ENCODE data around the gene BPNT1.
"Not testable (repeated sequence)": the region's sequence is repeated elsewhere in the genome, so short reads cannot be mapped to it uniquely, and the experiment has no call there.

Gene BPNT1

DNA sequence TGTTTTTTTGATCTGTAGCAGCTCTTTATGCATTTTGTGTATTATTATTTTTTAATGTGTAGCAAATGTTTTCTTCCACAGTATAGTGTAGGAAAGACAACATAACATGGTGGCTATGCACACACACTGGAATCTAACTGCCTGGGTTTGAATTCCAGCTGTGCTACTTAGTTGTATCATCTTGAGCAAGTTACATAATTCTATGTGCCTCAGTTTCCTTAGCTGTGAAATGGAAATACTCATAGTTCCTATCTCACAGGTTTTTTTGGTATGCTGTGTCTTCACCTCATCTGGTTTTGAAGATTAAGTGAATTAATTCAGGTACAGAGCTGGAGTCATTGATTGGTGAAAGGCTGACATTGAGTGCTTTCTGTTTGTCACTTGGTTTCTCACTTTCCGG is 3.1 kb upstream of the BPNT1 start:
- Mint-ChIP-seq H3K9me3 (no peaks in the 10 kb centered on the region), H3K4me3 (peak overlapping the region; percentile 44 to 74 (median 53)), H3K36me3 (ENCODE audit: low read depth) (peaks cover 18% of the 10 kb centered on the region), H3K4me1 (peaks cover 14% of the 10 kb centered on the region), H3K27me3 (ENCODE audit: low read depth) (no peaks in the 10 kb centered on the region), H3K27ac (no peak overlapping the region)
- TF ChIP-seq, protein P1, sequence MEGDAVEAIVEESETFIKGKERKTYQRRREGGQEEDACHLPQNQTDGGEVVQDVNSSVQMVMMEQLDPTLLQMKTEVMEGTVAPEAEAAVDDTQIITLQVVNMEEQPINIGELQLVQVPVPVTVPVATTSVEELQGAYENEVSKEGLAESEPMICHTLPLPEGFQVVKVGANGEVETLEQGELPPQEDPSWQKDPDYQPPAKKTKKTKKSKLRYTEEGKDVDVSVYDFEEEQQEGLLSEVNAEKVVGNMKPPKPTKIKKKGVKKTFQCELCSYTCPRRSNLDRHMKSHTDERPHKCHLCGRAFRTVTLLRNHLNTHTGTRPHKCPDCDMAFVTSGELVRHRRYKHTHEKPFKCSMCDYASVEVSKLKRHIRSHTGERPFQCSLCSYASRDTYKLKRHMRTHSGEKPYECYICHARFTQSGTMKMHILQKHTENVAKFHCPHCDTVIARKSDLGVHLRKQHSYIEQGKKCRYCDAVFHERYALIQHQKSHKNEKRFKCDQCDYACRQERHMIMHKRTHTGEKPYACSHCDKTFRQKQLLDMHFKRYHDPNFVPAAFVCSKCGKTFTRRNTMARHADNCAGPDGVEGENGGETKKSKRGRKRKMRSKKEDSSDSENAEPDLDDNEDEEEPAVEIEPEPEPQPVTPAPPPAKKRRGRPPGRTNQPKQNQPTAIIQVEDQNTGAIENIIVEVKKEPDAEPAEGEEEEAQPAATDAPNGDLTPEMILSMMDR (IDR thresholded peaks at IDR 0.05; ENCODE audit: unreplicated experiment in 3 of 3) = no peak

DNA sequence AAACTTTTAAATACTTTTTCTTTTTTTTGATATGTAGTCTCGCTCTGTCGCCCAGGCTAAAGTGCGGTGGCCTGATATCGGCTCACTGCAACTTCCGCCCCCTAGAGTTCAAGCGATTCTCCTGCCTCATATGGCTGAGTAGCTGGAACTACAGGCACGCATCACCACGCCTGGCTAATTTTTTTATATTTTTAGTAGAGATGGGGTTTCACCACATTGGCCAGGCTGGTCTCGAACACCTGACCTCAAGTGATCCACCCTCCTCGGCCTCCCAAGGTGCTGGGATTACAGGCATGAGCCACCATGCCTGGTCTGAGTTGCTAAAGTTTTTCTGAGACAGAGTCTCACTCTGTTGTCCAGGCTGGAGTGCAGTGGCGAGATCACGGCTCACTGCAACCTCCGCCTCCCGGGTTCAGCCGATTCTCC is 3.3 kb downstream of the BPNT1 start:
- H3K4me1 Mint-ChIP-seq; H3K9me3 Mint-ChIP-seq; H3K27ac Mint-ChIP-seq; H3K27me3 Mint-ChIP-seq (ENCODE audit: low read depth): not testable (repeated sequence)
- Mint-ChIP-seq H3K36me3 (ENCODE audit: low read depth) (peaks cover 29% of the 10 kb centered on the region), H3K4me3 (peak overlapping the region in 1 of 3 experiments; percentile 59)

DNA sequence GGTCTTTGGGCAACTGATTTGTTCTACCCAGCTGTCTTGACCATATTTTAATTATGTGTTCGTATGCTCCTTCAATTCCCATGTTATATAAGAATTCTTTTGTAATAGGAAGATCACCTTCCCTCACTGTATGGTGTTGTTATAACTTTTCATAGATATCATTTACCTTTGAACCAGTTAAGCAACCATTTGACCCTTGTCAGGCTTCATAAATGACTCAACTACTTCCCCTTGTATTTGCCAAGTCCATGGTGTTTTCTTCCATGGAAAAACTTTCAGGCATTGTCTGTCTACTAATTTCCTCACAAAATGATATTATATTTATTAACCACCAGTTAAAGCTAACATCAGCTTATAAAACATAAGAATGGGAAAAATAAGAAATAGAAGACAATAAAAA is 5.1 kb downstream of the BPNT1 start:
- Mint-ChIP-seq H3K27me3 (ENCODE audit: low read depth) (no peaks in the 10 kb centered on the region), H3K4me1 (peaks cover 1% of the 10 kb centered on the region), H3K9me3 (no peaks in the 10 kb centered on the region), H3K36me3 (ENCODE audit: low read depth) (peaks cover 43% of the 10 kb centered on the region), H3K4me3 (no peak overlapping the region), H3K27ac (no peak overlapping the region)
- TF ChIP-seq, protein P1 (IDR thresholded peaks at IDR 0.05; ENCODE audit: unreplicated experiment in 3 of 3) = no peak

DNA sequence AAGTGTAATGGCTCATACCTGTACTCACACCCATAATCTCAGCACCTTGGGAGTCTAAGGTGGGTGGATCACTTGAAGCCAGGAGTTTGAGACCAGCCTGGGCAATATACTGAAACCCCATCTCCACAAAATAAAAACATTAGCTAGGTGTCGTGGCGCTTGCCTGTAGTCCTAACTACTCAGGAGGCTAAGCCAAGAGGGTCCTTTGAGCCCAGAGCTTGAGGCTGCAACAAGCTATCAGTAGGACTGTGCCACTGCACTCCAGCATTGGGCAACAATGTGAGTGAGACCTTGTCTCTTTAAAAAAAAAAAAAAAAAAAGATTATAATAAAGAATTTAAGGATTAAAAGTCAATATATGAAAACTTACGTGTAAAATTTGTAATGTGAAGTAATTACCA is 11.7 kb downstream of the BPNT1 start:
- H3K4me3 Mint-ChIP-seq = no peak overlapping the region
- no peak overlapping the region for H3K27ac Mint-ChIP-seq
- H3K27me3 Mint-ChIP-seq (ENCODE audit: low read depth) = no peaks in the 10 kb centered on the region
- H3K36me3 Mint-ChIP-seq (ENCODE audit: low read depth) = peaks cover 52% of the 10 kb centered on the region
- TF ChIP-seq, protein P1 (IDR thresholded peaks at IDR 0.05; ENCODE audit: unreplicated experiment in 3 of 3) = no peak
- H3K4me1 Mint-ChIP-seq = no peaks in the 10 kb centered on the region
- no peaks in the 10 kb centered on the region for H3K9me3 Mint-ChIP-seq

DNA sequence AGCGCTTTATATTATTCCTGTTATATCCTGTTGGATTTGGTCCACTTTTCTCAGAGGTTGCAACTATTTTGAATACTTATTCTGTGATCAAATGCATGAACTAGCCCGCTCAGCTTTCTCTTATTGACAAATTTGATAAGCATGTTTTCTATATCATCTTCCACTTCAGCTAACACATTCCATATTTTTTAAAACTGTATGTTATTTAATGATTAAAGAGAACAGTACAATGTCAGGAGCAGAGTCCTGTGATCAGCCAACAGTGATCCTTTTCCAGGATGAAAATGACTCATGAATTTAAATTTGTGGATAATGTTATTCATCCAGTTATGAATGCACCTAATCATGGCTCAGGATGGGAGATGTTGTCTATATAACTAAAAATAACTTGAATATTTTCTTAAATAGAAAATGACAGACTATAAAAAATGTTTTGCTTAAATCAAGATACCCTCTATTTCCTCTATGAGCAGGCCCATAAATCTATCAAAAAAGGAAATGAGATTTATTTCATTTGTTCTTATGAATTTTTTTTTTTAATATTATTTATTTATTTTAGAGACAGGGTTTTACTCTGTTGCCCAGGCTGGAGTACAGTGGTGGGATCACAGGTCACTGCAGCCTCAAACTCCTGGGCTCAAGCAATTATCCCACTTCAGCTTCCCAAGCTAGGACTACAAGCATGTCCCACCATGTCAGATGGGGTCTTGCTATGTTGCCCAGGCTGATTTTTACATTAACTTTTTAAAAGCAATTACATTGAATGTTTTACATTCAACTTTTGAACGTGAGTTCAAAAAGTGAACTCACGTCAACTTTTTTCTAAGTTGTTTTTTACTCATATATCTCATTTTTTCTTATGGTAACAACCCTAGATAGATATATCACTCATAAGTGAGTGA is 12.5 kb downstream of the BPNT1 start:
- Mint-ChIP-seq H3K4me3 (no peak overlapping the region), H3K4me1 (no peaks in the 10 kb centered on the region), H3K36me3 (ENCODE audit: low read depth) (peaks cover 55% of the 10 kb centered on the region), H3K9me3 (no peaks in the 10 kb centered on the region), H3K27ac (no peak overlapping the region), H3K27me3 (ENCODE audit: low read depth) (no peaks in the 10 kb centered on the region)
- TF ChIP-seq, protein P1 (IDR thresholded peaks at IDR 0.05; ENCODE audit: unreplicated experiment in 3 of 3) = no peak

DNA sequence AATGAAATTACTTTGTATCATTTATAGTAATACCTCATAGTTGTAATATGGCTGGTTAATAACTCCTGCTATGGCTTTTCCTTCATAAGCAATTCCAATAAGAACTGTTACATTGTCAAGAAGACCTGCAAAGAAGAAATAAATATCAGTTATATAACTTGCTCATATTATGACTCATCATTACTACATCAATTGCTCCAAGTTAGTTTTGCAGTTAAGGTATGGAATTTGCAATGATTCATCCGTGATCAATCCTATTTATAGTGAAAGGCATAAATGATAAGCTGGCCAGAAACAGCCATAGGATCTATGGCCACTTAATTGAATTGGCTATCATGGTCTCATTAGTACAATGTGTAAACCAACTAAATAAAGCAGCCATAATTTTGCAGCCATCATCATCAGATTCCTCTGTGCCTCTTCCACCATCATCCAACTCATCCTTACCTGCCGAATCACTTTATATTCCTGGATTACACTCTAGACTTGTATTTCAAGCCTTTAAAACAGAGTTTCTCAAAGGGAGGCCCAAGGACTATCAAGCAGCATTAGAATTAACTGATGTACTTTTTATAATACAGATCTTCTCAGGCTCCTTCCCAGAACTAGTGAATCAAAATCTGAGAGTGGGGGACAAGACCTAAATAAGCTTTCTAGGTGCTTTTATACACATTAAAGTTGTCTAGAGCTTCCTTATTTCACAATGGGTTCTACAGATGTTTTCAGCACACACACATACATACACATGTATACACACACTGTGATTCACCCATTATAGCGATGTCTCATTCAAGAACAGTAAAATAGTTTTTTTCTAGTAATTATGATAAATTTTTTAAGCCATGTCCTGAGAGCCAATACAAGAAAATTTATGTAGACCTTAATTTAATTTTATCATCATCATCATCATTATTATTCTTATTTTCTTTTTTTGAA is 22.1 kb downstream of the BPNT1 start:
- H3K4me1 Mint-ChIP-seq = no peaks in the 10 kb centered on the region
- peaks cover 50% of the 10 kb centered on the region for H3K36me3 Mint-ChIP-seq (ENCODE audit: low read depth)
- H3K27me3 Mint-ChIP-seq (ENCODE audit: low read depth) = no peaks in the 10 kb centered on the region
- TF ChIP-seq, protein P1 (IDR thresholded peaks at IDR 0.05; ENCODE audit: unreplicated experiment in 3 of 3) = no peak
- no peaks in the 10 kb centered on the region for H3K9me3 Mint-ChIP-seq
- H3K4me3 Mint-ChIP-seq = no peak overlapping the region
- H3K27ac Mint-ChIP-seq = no peak overlapping the region

Data from nephron (organoid).